GM21786 (cell line): ENCODE measurements around the gene MBOAT7.
"Not testable (repeated sequence)": the region's sequence is repeated elsewhere in the genome, so short reads cannot be mapped to it uniquely, and the experiment has no call there.

ENCODE experiments used
- ATAC-seq: cut with Tn5 transposase; IDR thresholded peaks from one replicate; pipeline ENCODE4 v1.9.1; 2021; ENCODE audit not compliant: unreplicated experiment

The MBOAT7 gene

DNA sequence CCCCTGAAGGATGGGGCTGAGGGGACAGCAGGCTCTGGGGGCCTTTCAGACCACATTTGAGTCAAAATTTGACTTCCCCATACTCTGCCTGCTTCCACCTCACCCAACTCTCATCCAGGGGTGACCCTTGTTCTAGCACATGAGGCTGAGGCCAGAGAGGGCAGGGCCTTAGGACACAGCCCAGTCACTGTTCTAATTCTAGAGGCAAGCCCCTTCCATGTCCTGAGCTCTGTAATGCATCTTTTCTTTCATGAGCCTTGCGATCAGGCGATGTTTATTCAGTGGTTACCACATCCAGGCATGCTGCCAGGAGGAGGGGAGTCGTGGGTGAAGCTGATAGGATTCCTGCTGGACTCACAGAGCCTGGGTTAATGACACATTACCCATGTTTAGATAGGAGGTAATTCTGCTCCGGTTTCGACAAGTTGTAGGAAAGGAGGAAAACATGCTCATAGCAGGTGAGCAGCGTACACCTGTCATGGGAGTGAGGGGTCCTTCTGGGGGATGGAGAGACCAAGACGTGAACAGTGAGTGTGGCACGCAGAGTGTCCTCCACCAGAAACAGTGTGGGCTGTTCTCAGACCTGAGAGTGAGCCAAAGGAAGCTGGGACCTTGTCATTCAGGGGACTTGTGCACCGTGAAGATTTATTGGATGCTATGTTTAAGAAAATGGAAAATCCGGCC, 20.6 kb upstream of the MBOAT7 start:
- ATAC-seq: no peak

DNA sequence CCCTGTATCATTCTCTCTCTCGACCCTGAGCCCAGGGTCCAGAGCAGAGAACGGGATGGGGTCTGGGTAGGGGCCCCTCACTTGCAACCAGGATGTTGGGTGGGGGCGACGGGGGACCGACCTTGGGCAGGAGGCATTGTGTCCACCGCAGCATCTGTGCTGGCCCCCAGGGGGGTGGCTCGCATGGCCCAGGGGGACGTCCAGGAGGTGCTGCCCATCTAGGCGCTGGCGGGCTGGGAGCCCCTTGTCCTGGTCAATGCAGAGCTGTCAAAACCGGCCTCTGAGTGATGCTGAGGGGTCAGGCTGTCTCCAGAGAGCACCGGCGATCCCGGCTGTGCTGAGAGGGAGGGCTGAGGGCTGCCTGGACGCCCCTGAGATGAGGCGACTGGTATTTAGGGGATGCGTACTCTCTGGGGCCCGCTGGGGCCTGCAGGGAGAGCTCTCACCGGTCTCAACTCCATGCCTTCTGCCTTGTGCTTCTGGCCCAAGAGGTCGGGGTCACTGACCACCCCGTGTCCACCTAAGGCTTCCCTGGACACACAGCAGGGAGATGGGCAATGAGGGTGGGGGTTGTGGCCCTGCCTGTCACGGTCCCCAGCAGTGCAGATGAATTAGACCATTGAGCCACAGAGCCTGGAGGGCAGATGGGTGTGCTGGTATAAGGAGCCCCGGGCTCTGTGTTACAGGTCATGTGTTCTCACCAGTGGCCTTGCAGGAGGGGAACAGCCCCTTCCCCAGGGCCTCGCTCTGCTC, 19.9 kb upstream of the MBOAT7 start:
- no peak for ATAC-seq

DNA sequence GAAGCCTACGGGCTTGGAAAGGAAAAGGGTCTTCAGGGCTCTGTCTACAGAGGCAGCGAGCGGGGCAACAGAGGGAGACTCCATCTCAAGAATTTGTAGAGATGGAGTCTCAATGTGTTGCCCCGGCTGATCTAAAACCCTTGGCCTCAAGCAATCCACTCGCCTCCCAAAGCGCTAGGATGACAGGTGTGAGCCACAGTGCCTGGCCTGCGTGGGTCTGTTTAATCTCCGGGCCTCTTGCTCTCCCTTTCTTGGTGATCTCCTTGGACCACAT, 19.3 kb upstream of the MBOAT7 start:
- no peak for ATAC-seq

DNA sequence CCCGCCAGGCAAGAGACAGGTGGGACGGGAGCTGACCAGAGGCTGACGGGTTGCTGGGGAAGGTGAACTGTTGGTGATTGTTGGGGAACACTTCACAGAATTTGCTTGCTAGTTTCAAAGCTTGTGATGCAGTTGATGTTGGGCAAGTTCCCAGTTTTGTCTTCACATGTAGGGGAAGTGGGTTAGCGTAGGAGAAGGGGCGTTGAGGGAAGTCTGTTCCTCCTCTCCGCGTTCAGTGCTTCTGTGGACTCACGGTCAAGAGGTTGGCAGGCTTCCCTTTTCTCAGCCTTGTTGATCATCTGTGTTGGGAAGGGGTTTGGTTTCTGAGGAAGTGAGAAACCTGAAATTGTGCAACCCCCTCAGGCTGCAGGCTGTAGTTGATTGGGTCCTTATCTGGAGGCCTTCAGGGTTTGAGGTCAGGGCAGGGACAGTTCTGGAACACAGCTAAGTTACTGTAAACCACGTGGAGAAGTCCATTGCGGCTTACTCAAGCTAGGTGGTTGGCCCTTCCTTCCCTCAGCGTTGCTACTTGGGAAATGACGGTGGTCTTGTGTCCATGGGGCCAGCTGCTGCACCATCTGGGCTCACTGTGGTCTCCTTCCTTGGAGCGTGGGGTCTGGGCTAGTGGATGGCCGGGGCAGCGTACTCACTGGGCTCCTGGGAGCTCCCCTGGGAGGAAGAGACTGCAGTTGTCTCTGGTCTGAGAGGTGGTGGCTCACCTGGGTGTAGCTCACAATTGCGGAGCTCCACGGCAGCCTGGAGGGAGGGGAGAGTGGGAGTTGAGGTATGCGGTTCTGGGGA, 18.8 kb upstream of the MBOAT7 start:
- peak; percentile 42 for ATAC-seq

DNA sequence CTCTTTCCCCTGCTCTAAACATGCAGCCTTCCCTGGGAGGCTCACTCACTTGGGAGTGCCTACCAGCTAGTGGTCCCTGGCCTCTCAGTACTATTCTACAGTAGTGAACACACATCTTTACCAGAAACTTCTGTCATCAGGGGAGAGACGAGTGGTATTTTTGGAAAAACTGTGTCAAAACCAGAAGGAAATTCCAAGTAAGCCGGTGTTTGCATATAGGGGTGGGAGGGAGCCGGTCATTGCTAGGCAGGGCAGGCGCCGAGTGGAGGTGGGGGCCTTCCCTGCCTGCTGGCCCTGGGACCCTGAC, 18.2 kb upstream of the MBOAT7 start:
- no peak for ATAC-seq

DNA sequence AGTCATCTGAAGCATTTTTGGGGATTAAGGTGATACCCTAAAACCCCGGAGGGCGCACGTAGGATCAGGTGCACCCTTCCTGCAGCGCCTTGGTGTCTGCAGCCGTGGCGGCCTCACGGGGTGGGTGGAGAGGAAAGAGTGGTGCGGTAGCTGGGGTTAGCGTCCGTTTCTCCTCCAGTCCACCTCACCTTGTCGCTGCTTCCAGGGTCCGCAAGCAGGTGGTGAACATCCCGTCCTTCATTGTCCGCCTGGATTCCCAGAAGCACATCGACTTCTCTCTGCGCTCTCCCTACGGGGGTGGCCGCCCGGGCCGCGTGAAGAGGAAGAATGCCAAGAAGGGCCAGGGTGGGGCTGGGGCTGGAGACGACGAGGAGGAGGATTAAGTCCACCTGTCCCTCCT, 17.8 kb upstream of the MBOAT7 start:
- ATAC-seq: not testable (repeated sequence)

DNA sequence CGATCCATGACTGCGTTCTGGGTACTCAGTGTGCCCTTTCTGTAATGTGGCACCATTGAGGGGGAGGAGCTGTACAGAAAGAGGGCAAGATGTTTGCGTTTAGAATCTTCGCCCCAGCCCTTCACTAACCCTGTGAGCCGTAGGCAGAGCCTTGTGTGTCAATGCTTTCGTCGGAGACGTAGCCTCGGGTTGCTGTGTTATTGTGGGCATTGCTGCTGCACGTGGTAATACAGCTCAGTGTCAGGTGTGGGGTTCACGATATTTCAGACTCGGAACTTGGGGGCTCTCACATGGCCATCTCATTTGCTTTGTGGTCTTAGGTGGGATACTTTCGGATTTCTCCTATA, 17.4 kb upstream of the MBOAT7 start:
- ATAC-seq: no peak

DNA sequence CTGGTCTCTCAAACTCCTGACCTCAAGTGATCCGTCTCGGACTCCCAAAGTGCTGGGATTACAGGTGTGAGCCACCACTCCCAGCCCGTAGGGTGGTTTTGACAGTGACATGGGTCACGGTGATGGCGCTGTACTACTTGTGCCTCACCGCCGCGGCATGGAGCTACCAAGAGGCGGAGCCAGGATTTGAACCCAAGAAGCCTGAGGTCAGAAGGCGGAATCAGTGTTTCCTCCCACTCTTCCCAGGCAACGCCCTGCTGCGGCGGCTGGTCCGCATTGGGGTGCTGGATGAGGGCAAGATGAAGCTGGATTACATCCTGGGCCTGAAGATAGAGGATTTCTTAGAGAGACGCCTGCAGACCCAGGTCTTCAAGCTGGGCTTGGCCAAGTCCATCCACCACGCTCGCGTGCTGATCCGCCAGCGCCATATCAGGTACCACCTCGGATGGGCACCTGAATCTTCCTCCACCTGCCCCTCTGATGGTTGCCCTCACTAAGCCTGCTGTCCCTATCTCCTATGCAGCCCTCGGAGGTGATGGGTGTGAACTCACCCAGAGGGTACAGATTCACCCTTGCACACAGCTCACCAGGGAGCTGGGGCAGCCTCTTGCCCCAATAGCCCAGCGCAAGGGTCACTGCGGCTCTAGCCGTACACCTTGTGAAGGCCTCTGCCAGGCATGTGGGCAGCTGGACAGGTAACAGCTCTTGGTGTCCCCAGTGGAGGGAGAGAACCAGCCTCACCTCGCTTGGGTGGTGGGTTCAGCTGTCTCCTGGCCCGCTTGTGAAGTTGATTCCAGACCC, 16.9 kb upstream of the MBOAT7 start:
- ATAC-seq: no peak

DNA sequence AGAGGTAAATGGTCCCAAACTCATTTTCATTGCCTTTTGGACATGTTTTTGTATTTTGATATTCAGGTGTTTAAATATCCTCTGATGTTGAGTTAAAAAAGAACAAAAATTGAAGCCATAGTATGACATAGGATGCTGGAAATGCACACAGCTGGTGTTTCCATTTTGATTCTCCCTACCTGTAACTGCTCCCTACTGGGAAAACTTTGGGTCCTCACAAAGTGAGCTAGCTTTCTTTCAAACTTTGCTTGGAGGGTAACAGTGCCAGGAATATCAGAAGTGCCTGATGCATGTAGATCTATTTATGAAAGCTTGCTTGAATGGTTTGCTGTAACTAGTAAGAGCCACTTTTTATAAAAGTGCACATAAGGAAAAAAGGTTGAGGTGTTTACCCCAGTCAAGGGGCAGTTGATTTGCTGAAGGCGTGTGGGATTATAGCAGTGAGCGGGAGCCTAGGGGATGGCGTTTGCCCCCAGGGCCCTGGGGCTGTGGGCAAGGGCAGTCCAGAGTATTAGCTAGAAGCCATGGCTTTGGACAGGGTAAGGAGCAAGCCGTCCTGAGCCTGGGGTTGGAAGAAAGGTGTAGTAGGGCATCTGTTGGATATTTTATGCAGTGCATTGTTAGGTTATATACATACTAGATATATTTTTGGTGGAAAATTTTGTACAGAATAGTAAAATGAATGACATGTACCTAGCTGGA, 15.5 kb upstream of the MBOAT7 start:
- ATAC-seq: no peak

DNA sequence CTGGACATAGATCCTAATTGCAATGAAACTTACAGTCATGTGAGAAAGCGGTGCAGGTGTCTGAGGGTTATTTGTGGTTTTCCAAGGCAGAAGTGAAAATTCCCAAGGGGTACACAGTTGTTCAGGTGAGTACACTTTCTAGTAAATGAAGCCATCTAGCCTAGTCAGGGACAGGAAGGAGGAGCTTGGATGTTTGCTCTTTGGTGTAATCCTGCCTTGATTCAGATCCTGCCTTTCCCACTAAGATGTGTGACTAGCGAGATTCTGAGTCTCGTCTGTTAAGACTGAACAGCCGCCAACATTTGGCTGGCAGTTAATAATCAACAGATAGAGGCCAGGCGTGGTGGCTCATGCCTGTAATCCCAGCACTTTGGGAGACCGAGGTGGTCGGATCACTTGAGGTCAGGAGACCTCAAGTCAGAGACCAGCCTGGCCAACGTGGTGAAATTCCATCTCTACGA, 13.8 kb upstream of the MBOAT7 start:
- no peak for ATAC-seq

DNA sequence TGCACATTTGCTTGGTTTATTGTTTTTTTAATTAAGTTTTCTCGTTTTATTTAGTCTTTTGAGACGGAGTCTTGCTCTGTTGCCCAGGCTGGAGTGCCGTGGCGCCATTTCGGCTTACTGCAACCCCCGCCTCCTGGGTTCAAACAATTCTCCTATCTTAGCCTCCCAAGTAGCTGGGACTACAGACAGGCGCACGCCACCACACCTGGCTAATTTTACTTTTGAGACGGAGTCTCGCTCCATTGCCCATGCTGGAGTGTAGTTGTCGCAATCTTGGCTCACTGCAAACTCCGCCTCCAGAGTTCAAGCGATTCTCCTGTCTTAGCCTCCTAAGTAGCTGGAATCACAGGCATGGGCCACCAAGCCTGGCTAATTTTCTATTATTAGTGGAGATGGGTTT, 12.6 kb upstream of the MBOAT7 start:
- no peak for ATAC-seq

DNA sequence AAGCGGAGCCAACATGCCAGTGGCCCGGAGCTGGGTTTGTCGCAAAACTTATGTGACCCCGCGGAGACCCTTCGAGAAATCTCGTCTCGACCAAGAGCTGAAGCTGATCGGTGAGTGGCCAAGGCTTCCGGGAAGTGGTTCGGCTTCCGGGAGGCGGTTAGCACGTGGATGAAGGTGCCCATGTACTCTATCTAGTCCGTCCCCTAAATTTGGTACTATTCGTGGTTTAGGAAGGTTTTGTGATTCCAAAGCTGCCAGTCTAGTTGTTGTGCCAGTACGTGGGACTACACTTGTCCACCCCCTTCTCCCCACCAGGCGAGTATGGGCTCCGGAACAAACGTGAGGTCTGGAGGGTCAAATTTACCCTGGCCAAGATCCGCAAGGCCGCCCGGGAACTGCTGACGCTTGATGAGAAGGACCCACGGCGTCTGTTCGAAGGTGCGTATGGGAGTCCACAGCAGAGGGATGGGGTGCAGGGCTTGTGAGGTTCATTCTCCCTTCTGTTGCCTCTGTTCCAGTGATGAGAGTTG, 11.9 kb upstream of the MBOAT7 start:
- ATAC-seq: no peak

DNA sequence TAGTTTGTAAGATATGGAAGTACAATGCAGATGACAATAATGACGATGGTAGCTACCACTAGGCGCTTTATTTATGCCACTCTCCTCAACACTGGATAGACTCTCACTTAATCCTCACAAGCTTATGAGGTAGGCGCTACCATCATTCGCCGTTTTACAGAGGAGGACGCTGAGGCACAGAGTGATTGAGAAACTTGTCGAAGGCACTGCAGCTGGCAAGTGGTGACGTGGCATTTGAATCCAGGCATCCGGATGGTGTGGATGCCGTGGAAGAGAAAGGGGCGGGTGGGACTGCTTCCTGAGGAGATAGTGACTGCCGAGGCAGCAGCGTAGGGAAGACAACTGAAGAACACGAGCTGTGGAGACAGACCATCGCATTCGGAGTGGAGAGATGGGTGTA, 10.0 kb upstream of the MBOAT7 start:
- no peak for ATAC-seq

DNA sequence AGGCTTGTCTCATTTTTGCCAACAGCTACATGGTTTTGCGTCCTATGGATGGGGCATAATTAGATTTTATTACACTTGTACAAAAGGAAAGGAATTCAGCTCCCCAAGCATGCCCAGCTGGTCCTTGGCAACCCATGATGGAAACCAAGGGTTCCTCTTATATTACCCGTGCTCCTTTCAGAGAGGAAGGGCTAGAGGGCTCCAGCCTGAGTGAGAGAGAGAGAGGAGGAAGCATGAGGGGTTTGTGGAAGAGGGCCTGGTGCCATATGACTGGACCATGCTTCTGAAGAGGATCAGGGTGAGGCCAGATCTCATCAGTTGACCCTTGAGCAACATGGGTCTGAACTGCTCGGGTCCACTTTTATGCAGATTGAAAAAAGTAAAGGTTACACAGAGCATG, 7.7 kb upstream of the MBOAT7 start:
- no peak for ATAC-seq

DNA sequence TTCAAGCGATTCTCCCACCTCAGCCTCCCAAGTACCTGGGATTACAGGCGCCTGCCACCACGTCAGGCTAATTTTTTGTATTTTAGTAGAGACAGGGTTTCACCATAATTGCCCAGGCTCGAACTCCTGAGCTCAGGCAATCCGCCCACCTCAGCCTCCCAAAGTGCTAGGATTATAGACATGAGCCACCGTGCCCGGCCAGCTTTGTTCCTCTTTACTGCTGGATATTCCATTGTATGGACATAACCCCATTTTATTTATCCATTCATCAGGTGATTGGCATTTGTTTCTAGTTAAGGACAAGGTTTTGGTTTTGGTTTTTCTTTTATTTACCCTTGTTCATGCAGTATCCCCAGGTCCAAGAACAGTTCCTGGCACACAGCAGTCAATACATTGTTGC, 7.2 kb upstream of the MBOAT7 start:
- ATAC-seq: no peak

DNA sequence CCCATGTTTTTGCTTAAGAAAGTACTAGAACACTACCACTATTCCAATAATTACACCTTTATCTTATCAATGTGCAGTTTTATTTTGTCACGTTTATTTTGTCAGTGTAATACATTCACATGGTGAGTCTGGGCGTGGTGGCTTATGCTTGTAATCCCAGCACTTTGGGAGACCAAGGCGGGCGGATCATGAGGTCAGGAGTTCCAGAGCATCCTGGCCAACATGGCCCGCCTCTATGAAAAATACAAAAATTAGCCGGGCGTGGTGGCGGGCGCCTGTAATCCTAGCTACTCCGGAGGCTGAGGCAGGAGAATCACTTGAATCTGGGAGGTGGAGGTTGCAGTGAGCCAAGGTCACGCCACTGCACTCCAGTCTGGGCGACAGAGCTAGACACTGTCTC, 5.1 kb upstream of the MBOAT7 start:
- ATAC-seq: not testable (repeated sequence)

DNA sequence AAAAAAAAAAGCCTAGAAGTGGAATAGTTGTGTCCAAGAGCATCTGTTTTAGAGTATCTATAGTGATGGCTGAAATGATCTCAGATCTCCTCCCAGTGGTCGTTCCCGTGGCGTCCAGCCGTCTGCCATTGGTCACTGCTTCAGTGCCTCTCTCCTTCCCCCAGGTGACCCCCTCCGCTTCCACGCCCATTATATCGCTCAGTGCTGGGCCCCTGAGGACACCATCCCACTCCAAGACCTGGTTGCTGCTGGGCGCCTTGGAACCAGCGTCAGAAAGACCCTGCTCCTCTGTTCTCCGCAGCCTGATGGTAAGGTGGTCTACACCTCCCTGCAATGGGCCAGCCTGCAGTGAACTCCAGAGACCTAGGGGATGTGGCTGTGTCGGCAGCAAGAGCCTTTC, 3.6 kb upstream of the MBOAT7 start:
- ATAC-seq: no peak

DNA sequence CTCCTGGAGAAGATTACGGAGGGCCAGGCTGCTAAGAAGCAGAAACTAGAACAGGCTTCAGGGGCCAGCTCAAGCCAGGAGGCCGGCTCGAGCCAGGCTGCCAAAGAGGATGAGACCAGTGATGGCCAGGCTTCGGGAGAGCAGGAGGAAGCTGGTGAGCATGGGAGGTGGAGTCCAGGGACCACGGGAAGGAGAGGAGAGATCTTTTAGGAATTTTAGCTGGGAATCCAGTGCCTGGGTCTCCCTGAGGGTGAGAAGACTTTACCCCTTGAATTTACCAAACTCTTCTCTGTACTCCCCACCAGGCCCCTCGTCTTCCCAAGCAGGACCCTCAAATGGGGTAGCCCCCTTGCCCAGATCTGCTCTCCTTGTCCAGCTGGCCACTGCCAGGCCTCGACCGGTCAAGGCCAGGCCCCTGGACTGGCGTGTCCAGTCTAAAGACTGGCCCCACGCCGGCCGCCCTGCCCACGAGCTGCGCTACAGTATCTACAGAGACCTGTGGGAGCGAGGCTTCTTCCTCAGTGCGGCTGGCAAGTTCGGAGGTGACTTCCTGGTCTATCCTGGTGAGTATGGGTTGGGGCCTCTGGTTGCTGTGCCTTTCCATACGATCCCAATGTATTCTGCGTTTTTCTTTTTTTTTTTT, 2.6 kb upstream of the MBOAT7 start:
- no peak for ATAC-seq

DNA sequence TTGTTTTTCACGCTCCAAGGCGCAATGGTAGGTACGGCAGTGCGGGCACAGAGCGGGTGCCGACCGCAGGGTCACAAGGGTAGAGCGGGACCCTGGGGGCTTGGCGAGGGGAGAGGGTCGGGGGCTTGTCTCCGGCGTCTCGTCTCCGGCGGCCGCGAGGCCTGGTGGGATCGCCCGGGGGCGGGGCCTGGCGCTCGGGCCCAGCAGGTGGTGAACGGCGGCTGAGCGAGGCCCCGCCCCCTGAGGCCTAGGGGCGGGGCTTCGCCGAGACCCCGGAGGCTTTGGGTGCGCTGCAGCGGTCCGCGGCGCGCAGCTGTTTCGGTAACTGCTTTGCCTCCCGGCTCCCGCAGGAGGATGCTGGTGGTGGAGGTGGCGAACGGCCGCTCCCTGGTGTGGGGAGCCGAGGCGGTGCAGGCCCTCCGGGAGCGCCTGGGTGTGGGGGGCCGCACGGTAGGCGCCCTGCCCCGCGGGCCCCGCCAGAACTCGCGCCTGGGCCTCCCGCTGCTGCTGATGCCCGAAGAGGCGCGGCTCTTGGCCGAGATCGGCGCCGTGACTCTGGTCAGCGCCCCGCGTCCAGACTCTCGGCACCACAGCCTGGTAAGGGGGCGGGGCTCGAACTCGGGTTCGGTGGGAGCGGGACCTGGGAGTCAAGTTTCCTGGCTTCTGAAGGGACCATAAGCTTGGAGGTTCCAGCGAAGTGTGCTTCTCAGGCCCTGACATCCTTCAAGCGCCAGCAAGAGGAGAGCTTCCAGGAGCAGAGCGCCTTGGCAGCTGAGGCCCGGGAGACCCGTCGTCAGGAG, 1.8 kb upstream of the MBOAT7 start, which contains the start of gene TSEN34:
Gene TSEN34 (plus strand): TSS at position 298 of the 800 bp plus-strand sequence. CDS start 57 bp downstream, at position 355.
- peak; percentile 14 for ATAC-seq
